SK-N-SH (cell line): ENCODE data around the gene TSEN2. TPM values are rescaled to one million over a fixed set of nuclear protein-coding genes. Genes with fewer than 3 reads are reported as not detected.

Experiments used
- CTCF ChIA-PET: fragments of 300-600, 350-600 bp; formaldehyde crosslinking; extraction: SDS; loops from one replicate; lab custom pipeline; 2021; lab: Yijun Ruan, JAX
- POLR2A ChIA-PET: fragments of 350-600 bp; sonication (Branson Sonifier 250); formaldehyde crosslinking; extraction: SDS; loops from one replicate; lab custom pipeline; 2020; ENCODE audit warnings: antibody characterized with exemption, inconsistent platforms; lab: Yijun Ruan, JAX
- DNase-seq: peaks from one replicate; pipeline ENCODE4 v3.0.0; 2012
- H2AFZ ChIP-seq: fragments of 200-600 bp; sonication (generic); 2 replicates; pipeline ENCODE4 v1.8.1; 2016; ENCODE audit warnings: antibody characterized with exemption, mild to moderate bottlenecking, low read depth
- H3F3A ChIP-seq: fragments of 200-600 bp; sonication (generic); replicated peaks from 2 replicates; pipeline ENCODE3; 2016; ENCODE audit warnings: antibody characterized with exemption, mild to moderate bottlenecking; ENCODE audit not compliant: insufficient read depth
- H3K27ac ChIP-seq, 2 experiments: fragments of 200-500 bp in 1 of 2; fragments of 200-600 bp in 1 of 2; sonication (Bioruptor generic) in 1 of 2; sonication (generic), shearing (Covaris generic) in 1 of 2; 2 replicates each; pipeline versions ENCODE4 v1.5.1 to v1.6.1; 2014 to 2016; ENCODE audit warnings: low read depth in 2 of 2, inconsistent platforms in 1 of 2, low read length in 1 of 2, mild to moderate bottlenecking in 1 of 2, mixed read lengths in 1 of 2
- H3K27me3 ChIP-seq: fragments of 200-600 bp; sonication (generic), shearing (Covaris generic); 2 replicates; pipeline ENCODE4 v1.6.1; 2016; ENCODE audit warnings: mixed run types; ENCODE audit not compliant: insufficient read depth
- H3K36me3 ChIP-seq, 2 experiments: fragments of 200-500 bp in 1 of 2; fragments of 200-600 bp in 1 of 2; sonication (Bioruptor generic) in 1 of 2; sonication (generic) in 1 of 2; replicated peaks in 1 of 2; 2 replicates each; pipeline versions ENCODE3 to v1.5.1; 2014 to 2016; ENCODE audit warnings: low read length in 1 of 2, mild to moderate bottlenecking in 1 of 2; ENCODE audit not compliant: insufficient read depth in 2 of 2, control insufficient read depth in 1 of 2
- H3K4me1 ChIP-seq, 2 experiments: fragments of 200-500 bp in 1 of 2; fragments of 200-600 bp in 1 of 2; sonication (Bioruptor generic) in 1 of 2; sonication (generic), shearing (Covaris generic) in 1 of 2; 2 replicates each; pipeline versions ENCODE4 v1.5.1 to v1.6.1; 2014 to 2016; ENCODE audit warnings: low read depth in 1 of 2, low read length in 1 of 2, mixed run types in 1 of 2; ENCODE audit not compliant: insufficient read depth in 2 of 2, control insufficient read depth in 1 of 2
- H3K4me2 ChIP-seq: fragments of 200-600 bp; sonication (generic), shearing (Covaris generic); 2 replicates; pipeline ENCODE4 v1.6.1; 2017; ENCODE audit warnings: mixed run types
- H3K4me3 ChIP-seq, 2 experiments: fragments of 200-500 bp in 1 of 2; fragments of 200-600 bp in 1 of 2; sonication (Bioruptor generic) in 1 of 2; sonication (generic), shearing (Covaris generic) in 1 of 2; 2 replicates each; pipeline versions ENCODE4 v1.5.1 to v1.8.1; 2014 to 2016; ENCODE audit warnings: low read depth in 2 of 2, inconsistent platforms in 1 of 2, low read length in 1 of 2, mild to moderate bottlenecking in 1 of 2, mixed read lengths in 1 of 2, moderate library complexity in 1 of 2
- H3K79me2 ChIP-seq: fragments of 200-600 bp; sonication (generic); 2 replicates; pipeline ENCODE4 v1.8.1; 2017; ENCODE audit warnings: mild to moderate bottlenecking; ENCODE audit not compliant: insufficient read depth
- H3K9ac ChIP-seq: fragments of 200-600 bp; sonication (generic); 2 replicates; pipeline ENCODE4 v1.6.1; 2017; ENCODE audit warnings: mixed run types
- H3K9me2 ChIP-seq: fragments of 200-600 bp; sonication (generic); 2 replicates; pipeline ENCODE4 v1.6.1; 2017; ENCODE audit warnings: mixed run types
- H3K9me3 ChIP-seq: fragments of 200-600 bp; sonication (generic); 2 replicates; pipeline ENCODE4 v1.6.1; 2017; ENCODE audit warnings: mixed run types, mild to moderate bottlenecking, moderate library complexity
- H4K20me1 ChIP-seq: fragments of 200-600 bp; sonication (generic); 2 replicates; pipeline ENCODE4 v1.6.1; 2017; ENCODE audit warnings: mild to moderate bottlenecking, mixed run types; ENCODE audit not compliant: insufficient read depth
- ELF1 ChIP-seq: IDR thresholded peaks from 2 replicates; pipeline ENCODE4 v1.4.0; 2012
- EZH2phosphoT487 ChIP-seq: fragments of 200-600 bp; sonication (generic); IDR thresholded peaks from 2 replicates; pipeline ENCODE4 v1.6.1; 2017; ENCODE audit warnings: low read depth, mixed run types, mild to moderate bottlenecking, antibody characterized with exemption, moderate library complexity, borderline replicate concordance
- FOXJ3 ChIP-seq: sonication (generic); formaldehyde crosslinking; IDR thresholded peaks from 2 replicates; pipeline ENCODE4 v1.5.1; 2020; ENCODE audit warnings: mild to moderate bottlenecking, missing genetic modification reagents
- FOXM1 ChIP-seq: IDR thresholded peaks from 2 replicates; pipeline ENCODE4 v1.4.0; 2012; ENCODE audit warnings: low read depth, mild to moderate bottlenecking
- GATA2 ChIP-seq: sonication (generic); formaldehyde crosslinking; IDR thresholded peaks from 2 replicates; pipeline ENCODE4 v1.5.0; 2020; ENCODE audit warnings: mild to moderate bottlenecking, missing genetic modification reagents
- MXI1 ChIP-seq: IDR thresholded peaks from 2 replicates; pipeline ENCODE4 v1.6.1; 2012; ENCODE audit warnings: mild to moderate bottlenecking, low read depth, low read length, improper control_type of control experiment
- NFIC ChIP-seq: IDR thresholded peaks from 2 replicates; pipeline ENCODE4 v1.4.0; 2012; ENCODE audit warnings: borderline replicate concordance
- NRF1 ChIP-seq: IDR thresholded peaks from 2 replicates; pipeline ENCODE4 v1.6.1; 2012; ENCODE audit warnings: low read depth, mild to moderate bottlenecking, low read length
- POLR2AphosphoS5 ChIP-seq: IDR thresholded peaks from 2 replicates; pipeline ENCODE4 v1.6.1; 2012; ENCODE audit warnings: low read depth, low read length
- RCOR1 ChIP-seq: fragments of 150-350 bp; IDR thresholded peaks from 2 replicates; pipeline ENCODE4 v1.6.1; 2017; ENCODE audit warnings: antibody characterized with exemption, low read length
- RFX5 ChIP-seq: IDR thresholded peaks from 2 replicates; pipeline ENCODE4 v1.6.1; 2012; ENCODE audit warnings: mild to moderate bottlenecking, improper control_type of control experiment, low read length
- RXRA ChIP-seq: IDR thresholded peaks from 2 replicates; pipeline ENCODE4 v1.4.0; 2012; ENCODE audit warnings: low read depth, mild to moderate bottlenecking, borderline replicate concordance
- SIN3A ChIP-seq: IDR thresholded peaks from 2 replicates; pipeline ENCODE4 v1.6.1; 2012; ENCODE audit warnings: low read depth, mild to moderate bottlenecking, low read length, moderate library complexity, borderline replicate concordance
- TAF1 ChIP-seq: IDR thresholded peaks from 2 replicates; pipeline ENCODE4 v1.6.1; 2012; ENCODE audit warnings: low read depth, mild to moderate bottlenecking, low read length, moderate library complexity, borderline replicate concordance
- TCF12 ChIP-seq: IDR thresholded peaks from 2 replicates; pipeline ENCODE4 v1.4.0; 2012
- USF1 ChIP-seq: IDR thresholded peaks from 2 replicates; pipeline ENCODE4 v1.4.0; 2012; ENCODE audit warnings: low read depth, borderline replicate concordance
- ZBTB33 ChIP-seq: IDR thresholded peaks from 2 replicates; pipeline ENCODE4 v1.4.0; 2012; ENCODE audit warnings: low read depth, borderline replicate concordance
- WGBS: methylation state at CpG from one replicate; pipeline ENCODE4 v1.1.6; 2017; ENCODE audit warnings: low lambda C conversion rate; 5-methylcytosine and 5-hydroxymethylcytosine counted together
- polyA plus RNA-seq, 3 experiments: library from polyadenylated mRNA; depleted of rRNA; stranded (reverse); fragments of >200 nt; gene quantifications; 2 replicates each; pipeline ENCODE4 v1.2.3, GENCODE V29; 2012
- TF ChIP-seq, protein P1 (sequence below): IDR thresholded peaks from 2 replicates; pipeline ENCODE4; 2012
- TF ChIP-seq, protein P2 (sequence below): IDR thresholded peaks from 2 replicates; pipeline ENCODE4 v1.4.0; 2012; ENCODE audit warnings: low read depth

The TSEN2 gene
- polyA plus RNA-seq, 1 of the 3 experiments (the other 2 are of a cell fraction), result 13.0 TPM

DNA sequence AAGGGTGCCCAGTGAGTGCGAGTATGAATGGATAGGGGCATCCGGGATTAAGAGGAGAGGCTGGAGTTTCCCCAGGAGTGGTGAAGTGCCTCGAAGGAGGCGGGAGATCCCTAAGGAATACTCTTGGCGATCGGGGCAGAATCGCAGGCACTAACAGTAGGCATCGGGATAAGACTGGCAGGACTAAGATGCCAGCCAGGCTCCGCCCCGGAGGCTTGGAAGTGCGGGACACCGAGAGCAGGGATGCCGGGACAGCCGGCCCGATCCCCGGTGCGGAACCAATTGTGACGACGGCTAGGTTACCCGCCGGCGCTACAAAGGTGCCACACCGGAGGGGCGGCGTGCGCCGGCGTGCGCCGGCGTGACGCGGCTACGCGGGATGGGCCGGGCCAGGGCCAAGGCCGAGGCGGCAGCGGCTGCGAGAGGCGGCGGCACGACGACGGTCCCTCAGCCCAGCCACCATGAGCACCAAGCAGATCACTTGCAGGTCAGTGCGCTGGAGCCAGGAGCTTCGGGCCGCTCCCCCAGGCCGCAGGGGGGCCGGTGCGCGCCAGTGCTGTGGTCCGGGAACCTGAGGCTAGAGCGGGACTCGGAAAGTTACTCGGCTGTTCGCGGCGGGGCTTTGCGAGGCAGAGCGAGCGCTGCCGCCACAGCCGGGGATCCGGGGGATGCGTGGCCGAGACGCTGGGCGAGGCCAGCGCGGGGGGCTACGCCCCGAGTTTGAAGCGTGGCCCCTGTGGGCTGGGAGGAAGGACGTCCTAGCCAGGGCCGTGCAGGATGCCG lies 72.6 kb downstream of the TSEN2 start, which contains the start of gene MKRN2 (continued):
- no peak for TF ChIP-seq ZBTB33
- TF ChIP-seq TAF1, result peak; percentile 95
- no peak for TF ChIP-seq EZH2phosphoT487
- TF ChIP-seq, protein P1, sequence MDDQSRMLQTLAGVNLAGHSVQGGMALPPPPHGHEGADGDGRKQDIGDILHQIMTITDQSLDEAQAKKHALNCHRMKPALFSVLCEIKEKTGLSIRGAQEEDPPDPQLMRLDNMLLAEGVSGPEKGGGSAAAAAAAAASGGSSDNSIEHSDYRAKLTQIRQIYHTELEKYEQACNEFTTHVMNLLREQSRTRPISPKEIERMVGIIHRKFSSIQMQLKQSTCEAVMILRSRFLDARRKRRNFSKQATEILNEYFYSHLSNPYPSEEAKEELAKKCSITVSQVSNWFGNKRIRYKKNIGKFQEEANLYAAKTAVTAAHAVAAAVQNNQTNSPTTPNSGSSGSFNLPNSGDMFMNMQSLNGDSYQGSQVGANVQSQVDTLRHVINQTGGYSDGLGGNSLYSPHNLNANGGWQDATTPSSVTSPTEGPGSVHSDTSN, result no peak
- TF ChIP-seq SIN3A, result peak; percentile 80; the same call in 1 of the 2 replicates
- TF ChIP-seq RFX5, result no peak
- no peak for TF ChIP-seq FOXM1
- peak; percentile 6; the same call in 1 of the 2 replicates for TF ChIP-seq TCF12
- peak; percentile 92 for TF ChIP-seq MXI1
- no peak for TF ChIP-seq GATA2 (CRISPR knock-in tag)
- TF ChIP-seq ELF1, result no peak; the same call in 1 of the 2 replicates
- peak; percentile 92 for TF ChIP-seq POLR2AphosphoS5
- TF ChIP-seq RXRA, result no peak

DNA sequence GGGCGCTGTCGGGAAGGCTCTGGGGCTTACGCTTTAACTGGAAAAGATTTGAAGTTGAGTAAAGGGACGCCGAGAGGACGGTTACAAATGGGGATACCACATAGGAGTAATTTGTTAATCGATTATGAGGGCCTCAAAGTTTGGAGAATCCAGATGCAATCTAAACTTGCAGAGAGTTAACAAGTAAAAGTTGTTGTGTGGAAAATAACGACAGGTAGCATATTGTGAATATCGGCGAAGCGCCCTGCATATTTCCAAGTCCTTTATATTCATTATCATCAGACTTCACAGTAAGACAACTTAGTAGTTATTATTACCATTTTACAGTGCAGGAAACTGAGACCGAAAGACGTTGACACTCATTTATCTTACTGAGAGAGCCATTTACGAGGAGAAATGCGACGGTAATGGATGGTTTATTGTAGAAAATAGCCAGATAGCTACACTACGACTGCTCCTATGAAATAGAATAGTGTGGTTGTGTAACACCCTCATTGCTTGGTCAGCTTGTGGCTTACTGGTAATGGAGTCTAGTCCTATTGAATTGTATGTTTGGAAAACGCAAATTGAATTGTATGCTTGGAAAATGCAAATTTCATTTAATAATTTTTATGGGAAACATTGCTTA lies 73.3 kb downstream of the TSEN2 start:
- ChIA-PET CTCF (interaction anchor here (1.1 to 1.6 kb wide), 2 partner anchors 58 to 279 kb away, joined by 3 to 4 read pairs; no protein-coding TSS in a partner anchor), POLR2A (interaction anchor here (1.2 kb wide), 1 partner anchor 27 kb away, joined by 4 read pairs; no protein-coding TSS in a partner anchor)
- Histone ChIP-seq H3K27ac (peak overlapping the region; percentile 93 to 96), H3K4me1 (peaks cover 8 to 16% of the 10 kb centered on the region in 2 experiments; a peak in 3 of 4 replicates), H2AFZ (peak overlapping the region; percentile 77; the same call in 1 of the 2 replicates), H3K9me2 (no peaks in the 10 kb centered on the region), H3K79me2 (peaks cover 57% of the 10 kb centered on the region), H3K4me3 (peak overlapping the region; percentile 92 to 94), H3K36me3 (no peaks in the 10 kb centered on the region), H3K27me3 (no peaks in the 10 kb centered on the region), H3K4me2 (peak overlapping the region; percentile 74), H4K20me1 (peaks cover 48% of the 10 kb centered on the region)
- 2% methylated on average over 18 of the region's 18 CpGs for WGBS
- DNase-seq, result no peak
- TF ChIP-seq, protein P2, sequence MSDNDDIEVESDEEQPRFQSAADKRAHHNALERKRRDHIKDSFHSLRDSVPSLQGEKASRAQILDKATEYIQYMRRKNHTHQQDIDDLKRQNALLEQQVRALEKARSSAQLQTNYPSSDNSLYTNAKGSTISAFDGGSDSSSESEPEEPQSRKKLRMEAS, result no peak
- TF ChIP-seq RCOR1 (no peak), RXRA (no peak), NRF1 (no peak), NFIC (no peak), FOXJ3 (CRISPR knock-in tag) (no peak), USF1 (no peak), GATA2 (CRISPR knock-in tag) (no peak)
- TF ChIP-seq, protein P1, result no peak
- TF ChIP-seq, all 33 proteins: peak for 0
- H3K9me3 ChIP-seq, result no peaks in the 10 kb centered on the region
- H3K9ac ChIP-seq, result peak overlapping the region; percentile 87
- H3F3A ChIP-seq, result no peaks in the 10 kb centered on the region
